Activated T-cell treated with anti-CD3 and anti-CD28 coated beads for 24 hours (primary cell): ENCODE results near the gene MAST4.
"Not testable (repeated sequence)": the region's sequence is repeated elsewhere in the genome, so short reads cannot be mapped to it uniquely, and the experiment has no call there.

ENCODE experiments used
- DNase-seq: peaks from one replicate; pipeline ENCODE4 v3.0.0-alpha.2; 2020; ENCODE audit warnings: low read depth

MAST4 gene

GRCh38 chr5:66812291-66812690 lies 216.1 kb downstream of the MAST4 start:
- DNase-seq: no peak

GRCh38 chr5:66813306-66813705 lies 217.1 kb downstream of the MAST4 start:
- no peak for DNase-seq

- peak; percentile 23 for DNase-seq
Measured at GRCh38 chr5:66814146-66814991, 218.2 kb downstream of the MAST4 start.

GRCh38 chr5:66818304-66818934 lies 222.2 kb downstream of the MAST4 start:
- no peak for DNase-seq

- no peak for DNase-seq
Measured at GRCh38 chr5:66818935-66819328, 222.7 kb downstream of the MAST4 start.

- no peak for DNase-seq
Measured at GRCh38 chr5:66820630-66821207, 224.5 kb downstream of the MAST4 start.

GRCh38 chr5:66821688-66822429 lies 225.7 kb downstream of the MAST4 start:
- DNase-seq: peak; percentile 5

GRCh38 chr5:66822906-66823305 lies 226.7 kb downstream of the MAST4 start:
- not testable (repeated sequence) for DNase-seq

- no peak for DNase-seq
Measured at GRCh38 chr5:66824476-66824875, 228.3 kb downstream of the MAST4 start.

GRCh38 chr5:66826263-66826662 lies 230.1 kb downstream of the MAST4 start:
- DNase-seq: no peak

- no peak for DNase-seq
Measured at GRCh38 chr5:66826696-66827095, 230.5 kb downstream of the MAST4 start.

- DNase-seq: no peak
Measured at GRCh38 chr5:66828046-66828547, 231.9 kb downstream of the MAST4 start.

- DNase-seq: peak; percentile 38
Measured at GRCh38 chr5:66828548-66829357, 232.6 kb downstream of the MAST4 start.

GRCh38 chr5:66829358-66829674 lies 233.1 kb downstream of the MAST4 start:
- DNase-seq: no peak

- no peak for DNase-seq
Measured at GRCh38 chr5:66829826-66830225, 233.6 kb downstream of the MAST4 start.

- no peak for DNase-seq
Measured at GRCh38 chr5:66830636-66831035, 234.4 kb downstream of the MAST4 start.

GRCh38 chr5:66839636-66840185 lies 243.5 kb downstream of the MAST4 start:
- DNase-seq: no peak

- no peak for DNase-seq
Measured at GRCh38 chr5:66840511-66841013, 244.4 kb downstream of the MAST4 start.

GRCh38 chr5:66841264-66841663 lies 245.1 kb downstream of the MAST4 start:
- no peak for DNase-seq

GRCh38 chr5:66842540-66842939 lies 246.3 kb downstream of the MAST4 start:
- no peak for DNase-seq

- DNase-seq: no peak
Measured at GRCh38 chr5:66843065-66843464, 246.9 kb downstream of the MAST4 start.
